Stimulated activated CD4-positive, alpha-beta T cell treated with anti-CD3 and anti-CD28 coated beads, TNF-alpha, amount 100 ng/mL, for 1 hour (primary cell): ENCODE measurements around the gene MTA3.
"Not testable (repeated sequence)": the region's sequence is repeated elsewhere in the genome, so short reads cannot be mapped to it uniquely, and the experiment has no call there.

Source experiments
- DNase-seq, 3 donors: peaks; one replicate each; pipeline ENCODE4 v3.0.0-alpha.2; 2020; ENCODE audit warnings: low read depth in 3 of 3, low spot score in 1 of 3

Gene MTA3

GRCh38 chr2:42725657-42726056 lies 157.2 kb downstream of the MTA3 start:
- DNase-seq, result no peak

DNA sequence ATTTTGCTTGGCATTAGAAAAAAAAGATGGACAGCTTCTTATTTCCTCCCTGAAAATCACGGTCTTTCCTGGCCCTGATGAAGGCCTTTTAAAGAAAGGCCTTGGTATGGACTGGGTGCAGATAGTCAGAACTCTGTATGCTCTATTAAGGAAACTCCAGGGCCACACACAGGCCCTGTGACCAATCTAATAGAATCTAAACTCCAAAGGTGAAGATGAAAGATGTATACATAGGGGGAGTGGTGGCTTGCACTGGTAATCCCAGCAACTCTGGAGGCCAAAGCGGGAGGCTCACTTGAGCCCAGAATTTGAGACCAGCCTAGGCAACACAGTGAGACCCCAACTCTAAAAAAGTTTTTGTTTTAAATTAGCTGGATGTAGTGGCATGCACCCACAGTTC lies 158.2 kb downstream of the MTA3 start:
- DNase-seq, result no peak

DNA sequence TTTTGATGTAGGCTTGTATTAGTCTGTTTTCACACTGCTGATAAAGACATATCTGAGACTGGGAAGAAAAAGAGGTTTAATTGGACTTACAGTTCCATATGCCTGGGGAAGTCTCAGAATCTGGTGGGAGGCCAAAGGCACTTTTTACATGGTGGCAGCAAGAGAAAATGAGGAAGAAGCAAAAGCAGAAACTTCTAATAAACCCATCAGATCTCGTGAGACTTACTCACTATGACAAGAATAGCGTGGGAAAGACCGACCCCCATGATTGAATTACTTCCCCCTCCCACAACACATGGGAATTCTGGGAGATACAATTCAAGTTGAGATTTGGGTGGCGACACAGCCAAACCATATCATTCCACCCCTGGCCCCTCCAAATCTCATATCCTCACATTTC lies 162.9 kb downstream of the MTA3 start:
- not testable (repeated sequence) for DNase-seq

DNA sequence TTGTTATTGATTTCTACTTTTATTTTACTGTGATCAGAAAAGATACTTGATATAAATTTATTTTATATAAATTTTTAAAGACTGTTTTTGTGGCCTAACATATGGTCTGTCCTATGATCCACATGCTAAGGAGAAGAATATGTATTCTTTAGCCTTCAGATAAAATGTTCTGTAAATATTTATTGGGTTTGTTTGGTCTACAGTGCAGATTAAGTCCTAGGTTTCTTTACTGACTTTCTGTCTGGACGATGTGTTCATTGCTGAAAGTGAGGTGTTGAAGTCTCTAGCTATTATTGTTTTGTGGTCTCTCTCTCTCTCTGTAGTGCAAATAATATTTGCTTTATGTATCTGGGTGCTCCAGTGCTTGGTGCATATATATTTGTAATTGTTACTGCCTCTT lies 165.4 kb downstream of the MTA3 start:
- DNase-seq, result no peak

DNA sequence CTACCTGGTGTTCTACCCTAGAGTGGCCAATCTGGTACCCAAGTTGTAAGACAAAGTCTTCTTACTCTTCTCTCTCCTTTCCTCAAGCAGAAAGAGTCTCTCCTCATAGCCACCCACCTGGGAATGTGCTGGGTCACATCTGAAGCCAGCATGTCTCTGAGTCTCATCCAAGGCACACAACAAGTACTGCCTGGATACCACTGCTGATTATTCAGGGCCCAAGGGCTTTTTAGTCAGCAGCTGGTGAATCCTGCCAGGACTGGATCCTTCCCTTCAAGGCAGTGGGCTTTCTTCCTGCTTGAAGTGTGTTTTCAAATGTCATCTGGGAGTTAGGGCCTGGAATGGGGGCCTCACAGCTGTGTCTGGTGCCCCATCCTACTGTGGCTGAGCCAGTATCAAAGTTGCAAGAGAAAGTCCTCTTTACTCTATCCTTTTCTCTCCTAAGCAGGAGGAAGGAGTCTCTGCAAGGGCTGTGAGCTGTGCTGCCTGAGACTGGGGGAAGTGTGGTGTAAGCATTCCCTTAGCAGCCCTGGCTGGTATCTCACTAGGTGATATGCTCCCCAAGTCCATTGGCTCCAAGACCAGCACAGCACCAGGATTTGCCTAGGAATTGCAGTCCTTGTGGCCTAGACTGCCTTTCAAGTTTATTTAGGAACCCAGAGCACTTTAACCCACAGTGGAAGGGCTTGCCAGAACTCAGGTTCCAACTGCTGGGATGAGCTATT lies 168.3 kb downstream of the MTA3 start:
- DNase-seq, result no peak

DNA sequence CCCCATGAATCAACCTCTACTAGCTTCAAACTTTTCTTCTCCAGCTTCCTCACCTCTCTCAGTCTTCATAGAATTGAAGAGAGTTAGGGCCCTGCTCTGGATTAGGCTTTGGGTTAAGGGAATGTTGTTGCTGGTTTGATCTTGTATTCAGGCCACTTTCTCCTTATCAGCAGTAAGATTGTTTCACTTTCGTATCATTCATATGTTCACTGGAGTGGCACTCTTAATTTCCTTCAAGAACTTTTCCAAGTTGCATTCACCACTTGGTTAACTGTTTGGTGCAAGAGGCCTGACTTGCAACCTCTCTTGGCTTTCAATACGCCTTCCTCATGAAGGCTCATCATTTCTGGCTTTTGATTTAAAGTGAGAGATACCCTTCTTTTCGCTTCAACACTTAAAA lies 172.7 kb downstream of the MTA3 start:
- DNase-seq, result no peak

DNA sequence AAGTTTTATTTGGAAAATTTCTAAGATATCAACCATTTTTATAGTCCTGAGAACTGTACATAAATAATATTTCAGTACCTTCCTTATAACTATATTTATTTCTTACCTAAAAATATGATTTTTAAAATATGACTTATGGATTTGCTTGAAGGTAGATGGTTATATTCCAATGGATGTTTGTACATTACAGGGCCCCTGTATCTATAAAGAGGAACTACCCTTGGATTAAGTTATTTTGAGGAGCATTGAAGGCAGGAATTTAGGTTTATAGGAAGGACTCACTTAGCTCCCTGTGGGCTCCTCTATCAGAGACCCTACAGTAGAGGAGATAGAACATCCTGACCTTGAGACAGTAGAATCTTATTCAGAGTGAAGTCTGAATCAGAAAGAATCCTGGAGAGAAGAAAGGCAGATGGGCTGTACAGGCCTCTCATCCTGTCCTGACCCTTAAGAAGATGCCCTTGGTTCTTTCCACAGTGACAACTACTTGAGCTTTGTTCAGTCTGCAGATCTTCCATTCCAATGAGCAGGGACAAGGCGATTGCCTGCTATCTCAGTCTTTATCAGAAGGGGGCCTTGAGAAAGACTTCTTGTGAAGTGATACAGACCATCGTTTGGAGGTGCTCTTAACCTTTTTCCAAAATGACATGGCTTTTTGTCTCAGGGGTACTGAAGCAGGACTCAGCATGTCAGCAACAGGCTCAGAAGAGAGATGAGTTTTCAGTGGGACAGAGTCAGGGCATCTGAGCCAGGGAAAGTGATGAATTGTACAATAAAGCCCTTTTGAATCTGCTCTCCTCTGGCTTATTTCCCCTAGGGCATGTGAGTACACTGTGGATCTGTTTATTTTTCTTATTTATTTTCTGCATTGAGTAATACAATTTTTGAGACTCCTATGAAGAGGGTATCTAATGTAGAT lies 174.6 kb downstream of the MTA3 start:
- no peak for DNase-seq

GRCh38 chr2:42743659-42743990 lies 175.2 kb downstream of the MTA3 start:
- no peak for DNase-seq

DNA sequence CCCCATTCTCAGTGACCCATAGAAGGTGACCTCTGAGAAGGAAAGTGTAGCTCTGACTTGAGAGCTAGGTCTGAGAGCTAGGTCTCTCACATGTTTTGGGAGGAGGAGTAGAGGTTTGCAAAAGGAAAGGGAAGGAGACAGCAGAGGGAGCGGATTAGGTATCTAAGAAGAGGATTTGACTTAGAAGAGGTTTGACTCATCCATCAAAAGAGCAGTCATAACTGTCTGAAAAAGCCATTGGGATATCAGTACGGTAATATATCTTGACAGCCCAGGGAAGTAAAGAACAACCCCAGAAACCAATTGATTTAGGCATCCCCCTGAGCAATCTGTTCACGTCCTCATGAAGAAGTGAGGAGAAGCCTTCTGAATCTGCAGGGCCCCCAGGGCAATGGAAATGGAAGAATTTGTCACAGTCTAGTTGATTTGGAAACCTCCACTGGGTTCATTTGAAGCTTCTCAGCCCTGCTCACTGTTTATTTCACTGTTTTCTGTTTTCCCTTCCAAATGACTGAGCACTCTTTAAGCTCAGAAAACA lies 176.2 kb downstream of the MTA3 start:
- no peak for DNase-seq

DNA sequence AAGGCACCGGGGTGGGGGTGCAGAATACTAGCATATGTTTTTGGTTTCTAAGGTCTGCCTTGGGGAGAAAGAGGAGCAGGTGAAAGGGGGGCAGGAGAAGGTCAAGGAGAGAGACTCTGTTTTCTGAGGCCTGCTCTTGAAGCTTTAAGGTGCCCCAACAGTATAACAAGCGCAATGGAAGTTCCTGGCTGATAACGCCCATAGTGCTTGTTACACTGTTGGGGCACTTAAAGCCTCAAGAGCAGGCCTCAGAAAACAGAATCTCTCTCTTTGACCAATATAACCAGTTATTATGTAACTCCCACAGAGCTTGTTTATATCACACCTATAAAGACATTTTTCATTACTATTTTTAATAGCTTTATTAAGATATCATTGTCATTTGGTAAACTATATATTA lies 179.0 kb downstream of the MTA3 start:
- no peak for DNase-seq

GRCh38 chr2:42748840-42749239 lies 180.4 kb downstream of the MTA3 start:
- no peak for DNase-seq

GRCh38 chr2:42752314-42752713 lies 183.9 kb downstream of the MTA3 start:
- no peak for DNase-seq

DNA sequence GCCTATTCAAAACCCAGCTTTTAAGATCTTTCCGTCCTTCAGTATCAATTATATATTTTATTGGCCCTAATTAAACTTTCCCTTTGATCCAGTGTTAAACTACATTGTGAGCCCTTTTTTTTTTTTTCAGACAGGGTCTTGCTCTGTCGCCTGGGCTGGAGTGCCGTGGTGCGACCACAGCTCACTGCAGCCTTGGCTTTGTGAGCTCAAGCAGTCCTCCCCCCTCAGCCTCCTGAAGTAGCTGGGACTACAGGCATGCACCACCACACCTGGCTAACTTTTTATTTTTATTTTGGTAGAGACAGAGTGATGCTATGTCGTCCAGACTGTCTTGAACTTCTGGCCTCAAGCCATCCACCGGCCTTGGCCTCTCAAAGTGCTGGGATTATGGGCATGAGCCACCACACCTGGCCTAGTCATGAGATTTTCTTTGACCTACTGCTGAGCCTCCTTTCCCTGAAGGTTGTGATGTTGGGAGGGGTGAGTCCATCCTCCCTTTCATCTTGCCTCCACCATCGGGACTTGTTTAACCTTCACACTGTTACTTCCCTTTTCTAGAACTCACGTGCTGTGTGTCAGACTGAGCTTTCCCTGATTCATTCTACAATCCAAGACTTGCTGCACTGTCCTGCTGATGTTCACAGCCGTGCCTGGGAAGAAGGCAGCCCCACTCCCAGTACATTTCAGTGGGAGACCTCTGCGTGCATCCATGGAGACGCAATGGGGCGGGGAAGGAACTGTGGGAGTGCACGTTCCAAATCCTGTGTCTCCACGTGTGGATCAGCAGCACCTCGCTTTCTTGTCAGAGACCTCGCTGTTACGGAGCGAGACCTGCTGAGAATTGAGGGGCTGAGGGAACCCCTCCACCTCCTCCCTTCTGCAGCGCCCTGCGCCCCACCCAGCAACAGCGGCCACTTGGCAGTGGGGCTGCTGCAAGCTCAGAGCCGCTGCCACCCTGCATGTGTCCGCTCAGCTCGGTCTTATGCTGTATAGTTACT lies 184.7 kb downstream of the MTA3 start:
- DNase-seq, result no peak

DNA sequence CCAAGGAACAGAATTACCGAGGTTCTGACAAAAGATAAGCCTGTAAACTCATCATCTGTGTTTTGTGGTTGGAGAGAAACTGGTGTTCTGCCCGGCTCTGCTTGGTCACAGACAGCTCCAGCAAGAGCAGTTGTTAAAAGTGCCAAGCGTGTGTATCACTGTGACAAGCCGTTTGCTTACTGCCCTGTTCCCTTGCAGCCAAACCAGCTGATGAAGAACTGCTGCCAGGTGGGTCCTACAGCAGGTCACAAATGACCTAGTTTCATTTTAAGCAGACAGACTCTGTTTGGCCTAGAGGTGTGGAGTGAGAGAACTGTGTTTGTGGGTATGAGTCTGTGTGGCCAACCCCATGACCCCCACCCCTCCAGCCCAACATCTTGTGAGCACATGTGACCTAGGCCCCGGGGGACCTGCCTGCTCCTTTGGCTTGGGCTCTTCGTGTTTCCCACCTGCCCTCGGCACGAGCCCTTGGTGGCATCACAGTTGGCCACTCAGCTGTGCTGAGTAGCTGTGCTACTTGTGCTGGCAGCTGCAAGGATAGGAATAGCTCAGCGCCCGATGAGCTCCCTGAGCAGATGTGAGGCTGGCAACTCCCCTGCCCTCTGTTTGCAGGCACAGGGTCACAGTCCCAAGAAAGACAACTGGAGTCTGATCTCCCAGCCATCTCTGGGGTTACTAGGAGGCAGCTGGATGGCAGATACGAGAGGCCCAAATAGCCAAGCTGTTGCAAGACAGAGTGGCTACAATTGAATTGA lies 185.8 kb downstream of the MTA3 start:
- DNase-seq, result no peak

GRCh38 chr2:42754776-42755140 lies 186.3 kb downstream of the MTA3 start:
- no peak for DNase-seq

DNA sequence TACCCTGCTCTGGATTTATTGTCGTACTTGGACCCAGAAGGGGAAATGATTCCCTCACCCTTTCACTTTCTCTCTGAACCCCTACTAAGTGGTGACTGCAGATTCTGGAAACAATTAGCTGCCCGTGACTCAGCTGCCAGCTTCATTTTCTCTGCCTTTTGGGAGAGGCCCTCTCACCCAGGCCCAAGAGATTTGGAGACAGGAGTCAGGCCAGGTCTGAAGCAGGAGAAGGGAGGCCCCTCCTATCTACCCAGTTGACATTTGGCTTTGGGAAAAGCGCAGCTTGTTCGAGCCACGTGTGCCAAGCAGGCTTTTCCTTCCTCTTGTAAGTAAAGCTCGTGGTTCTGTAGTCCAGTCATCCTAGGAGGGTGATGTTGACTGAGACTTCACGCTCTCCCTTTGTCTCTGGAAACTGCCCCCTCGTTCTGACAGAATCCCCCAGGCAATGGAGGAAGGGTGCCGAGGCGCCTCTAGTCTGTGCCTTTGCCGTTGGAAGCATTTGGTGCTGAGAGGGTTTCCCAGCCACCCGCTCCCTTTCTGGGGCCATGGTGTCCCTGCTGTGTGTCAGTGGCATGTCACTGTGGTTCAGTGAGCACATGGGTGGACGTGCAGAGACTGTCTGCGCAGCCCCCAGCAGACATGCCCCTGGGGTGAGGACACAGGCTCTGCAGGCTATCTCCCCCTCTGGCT lies 186.9 kb downstream of the MTA3 start:
- no peak for DNase-seq

- DNase-seq, result no peak
Observed at GRCh38 chr2:42756150-42756775, 187.8 kb downstream of the MTA3 start.

GRCh38 chr2:42756966-42757513 lies 188.6 kb downstream of the MTA3 start:
- no peak for DNase-seq
